Glutamatergic neuron (in vitro differentiated cells): Measurements from ENCODE around the gene CCNY. TPM values are rescaled to one million over a fixed set of nuclear protein-coding genes. Genes with fewer than 3 reads are reported as not detected.
"Not testable (repeated sequence)": the region's sequence is repeated elsewhere in the genome, so short reads cannot be mapped to it uniquely, and the experiment has no call there.

Experiments used
- DNase-seq: peaks from one replicate; pipeline ENCODE4 v3.0.0; 2022
- H3K27ac Mint-ChIP-seq: one replicate; pipeline ENCODE4 v1.8.0; 2020; ENCODE audit warnings: mild to moderate bottlenecking, mixed read lengths, inconsistent platforms; ENCODE audit not compliant: unreplicated experiment
- H3K27me3 Mint-ChIP-seq: one replicate; pipeline ENCODE4 v1.8.0; 2020; ENCODE audit warnings: mild to moderate bottlenecking, moderate library complexity, mixed read lengths, inconsistent platforms; ENCODE audit not compliant: unreplicated experiment
- H3K36me3 Mint-ChIP-seq: one replicate; pipeline ENCODE4 v1.8.0; 2020; ENCODE audit warnings: mild to moderate bottlenecking, mixed read lengths, inconsistent platforms; ENCODE audit not compliant: unreplicated experiment
- H3K4me1 Mint-ChIP-seq: one replicate; pipeline ENCODE4 v1.8.0; 2020; ENCODE audit warnings: mild to moderate bottlenecking, low read depth, mixed read lengths, inconsistent platforms; ENCODE audit not compliant: unreplicated experiment
- H3K4me3 Mint-ChIP-seq: one replicate; pipeline ENCODE4 v1.8.0; 2020; ENCODE audit warnings: mild to moderate bottlenecking, mixed read lengths, inconsistent platforms; ENCODE audit not compliant: unreplicated experiment
- H3K9me3 Mint-ChIP-seq: one replicate; pipeline ENCODE4 v1.8.0; 2020; ENCODE audit warnings: mild to moderate bottlenecking, moderate library complexity, mixed read lengths, inconsistent platforms; ENCODE audit not compliant: unreplicated experiment
- CTCF ChIP-seq: fragments of 200-600 bp; sonication (generic); IDR thresholded peaks from one replicate; pipeline ENCODE4 v1.5.0; 2021; ENCODE audit not compliant: partially characterized antibody, unreplicated experiment
- total RNA-seq: library from RNA; stranded (reverse); fragmentation: NEBNext Ultra II Directional; extraction: Animal tissue kit (Norgen Biotek cat#: 25700); gene quantifications from one replicate; pipeline ENCODE4 v1.2.1, GENCODE V29; 2021; ENCODE audit not compliant: unreplicated experiment

The CCNY gene
- total RNA-seq, 1 donor from 2014 or later, result 219 TPM

GRCh38 chr10:35517431-35518181 is 181.3 kb downstream of the CCNY start:
- peaks cover 6% of the 10 kb centered on the region for H3K27me3 Mint-ChIP-seq
- H3K36me3 Mint-ChIP-seq, result no peaks in the 10 kb centered on the region
- no peak for DNase-seq
- no peak for TF ChIP-seq CTCF
- no peak overlapping the region for H3K4me3 Mint-ChIP-seq
- peak overlapping the region; percentile 66 for H3K27ac Mint-ChIP-seq
- H3K4me1 Mint-ChIP-seq, result peaks cover 43% of the 10 kb centered on the region
- peaks cover 4% of the 10 kb centered on the region for H3K9me3 Mint-ChIP-seq

- H3K36me3 Mint-ChIP-seq, H3K27me3 Mint-ChIP-seq, H3K4me3 Mint-ChIP-seq, H3K9me3 Mint-ChIP-seq, DNase-seq, H3K27ac Mint-ChIP-seq: not testable (repeated sequence)
- peaks cover 41% of the 10 kb centered on the region for H3K4me1 Mint-ChIP-seq
Observed at GRCh38 chr10:35518187-35518586, 181.9 kb downstream of the CCNY start.

GRCh38 chr10:35520996-35521395 is 184.7 kb downstream of the CCNY start:
- H3K27ac Mint-ChIP-seq, result no peak overlapping the region
- H3K27me3 Mint-ChIP-seq, result peaks cover 5% of the 10 kb centered on the region
- H3K4me1 Mint-ChIP-seq, result peaks cover 36% of the 10 kb centered on the region

GRCh38 chr10:35523670-35524225 is 187.4 kb downstream of the CCNY start:
- Mint-ChIP-seq H3K4me3 (no peak overlapping the region), H3K36me3 (no peaks in the 10 kb centered on the region), H3K27ac (no peak overlapping the region), H3K9me3 (no peaks in the 10 kb centered on the region), H3K27me3 (peaks cover 4% of the 10 kb centered on the region), H3K4me1 (peaks cover 36% of the 10 kb centered on the region)
- no peak for TF ChIP-seq CTCF
- DNase-seq, result no peak

More at GRCh38 chr10:35520996-35521395, 184.7 kb downstream of the CCNY start:
- H3K9me3 Mint-ChIP-seq, result peaks cover 1% of the 10 kb centered on the region
- no peaks in the 10 kb centered on the region for H3K36me3 Mint-ChIP-seq
- no peak for TF ChIP-seq CTCF
- no peak overlapping the region for H3K4me3 Mint-ChIP-seq
- no peak for DNase-seq

- Mint-ChIP-seq H3K27ac (peak overlapping the region; percentile 57), H3K4me3 (no peak overlapping the region), H3K4me1 (peaks cover 22% of the 10 kb centered on the region), H3K27me3 (peaks cover 3% of the 10 kb centered on the region), H3K9me3 (no peaks in the 10 kb centered on the region), H3K36me3 (peaks cover 6% of the 10 kb centered on the region)
- DNase-seq, result no peak
- TF ChIP-seq CTCF, result no peak
Observed at GRCh38 chr10:35526746-35527145, 190.4 kb downstream of the CCNY start.
